Measurements from ENCODE around the gene AP1B1.

- TF ChIP-seq POLR2A (IDR thresholded peaks at IDR 0.05) (no peak), CTCF (IDR thresholded peaks at IDR 0.05) (no peak)
Observed at GRCh38 chr22:29331213-29331612, 57.2 kb downstream of the AP1B1 start.

Measured in heart left ventricle (tissue), 13 donors.